Thyroid gland (tissue), 4 donors: ENCODE measurements around the gene C2CD2L. TPM values are rescaled to one million over a fixed set of nuclear protein-coding genes. Genes with fewer than 3 reads are reported as not detected.
A peak's percentile ranks its signal among the peaks of the same experiment; 100 is the strongest.

Experiments used
- DNase-seq, 2 donors: peaks; one replicate each; pipeline ENCODE4 v3.0.0-alpha.2; 2019
- H3K27ac ChIP-seq, 3 donors: fragments of 200-600 bp; sonication (generic); 1 replicate in 2 of 3; 2 replicates in 1 of 3; pipeline ENCODE4 v1.5.1; 2016 to 2019; ENCODE audit warnings: mild to moderate bottlenecking in 1 of 3, moderate library complexity in 1 of 3
- H3K27me3 ChIP-seq: fragments of 200-600 bp; sonication (generic); one replicate; pipeline ENCODE4 v1.5.1; 2019
- H3K36me3 ChIP-seq, 2 donors: fragments of 200-600 bp; sonication (generic); one replicate each; pipeline ENCODE4 v1.5.1; 2016 to 2019
- H3K4me1 ChIP-seq, 2 donors: fragments of 200-600 bp; sonication (generic); one replicate each; pipeline ENCODE4 v1.5.1; 2017 to 2019
- H3K4me3 ChIP-seq, 3 donors: fragments of 200-600 bp; sonication (generic); replicated peaks in 1 of 3; 1 replicate in 2 of 3; 2 replicates in 1 of 3; pipeline ENCODE4 v1.5.1; 2016; ENCODE audit warnings: mild to moderate bottlenecking in 1 of 3
- H3K9me3 ChIP-seq: fragments of 200-600 bp; sonication (generic); one replicate; pipeline ENCODE4 v1.5.1; 2017
- CTCF ChIP-seq, 6 experiments: fragments of 200-600 bp in 3 of 6; fragments of 450-650 bp in 3 of 6; sonication (generic) in 3 of 6; IDR thresholded peaks; one replicate each; pipeline ENCODE4 v1.5.1; 2016 to 2019; ENCODE audit warnings: antibody characterized with exemption in 6 of 6, mild to moderate bottlenecking in 2 of 6, inconsistent platforms in 1 of 6, moderate library complexity in 1 of 6
- POLR2A ChIP-seq, 2 donors: fragments of 450-650 bp; IDR thresholded peaks; one replicate each; pipeline ENCODE4 v1.6.1; 2017; ENCODE audit warnings: antibody characterized with exemption in 2 of 2, mild to moderate bottlenecking in 2 of 2, moderate library complexity in 1 of 2
- WGBS, 2 donors: methylation state at CpG; one replicate each; pipeline ENCODE4 v1.1.5; 2017; 5-methylcytosine and 5-hydroxymethylcytosine counted together
- intact Hi-C: fragments of 100-400 bp; cut with DNase I; formaldehyde crosslinking; loops from one replicate; pipeline ENCODE4 v1.15.1; 2023
- total RNA-seq, 4 donors: library from RNA; depleted of rRNA; stranded (reverse); fragments of >200 nt; gene quantifications; one replicate each; pipeline ENCODE4 v1.2.3, GENCODE V29; 2016

C2CD2L gene
- total RNA-seq, 4 donors from 2014 or later = 6.7 to 8.9 (median 7.9) TPM

- DNase-seq = peak in 1 of 2 donors; percentile 39
- TF ChIP-seq POLR2A (IDR thresholded peaks at IDR 0.05) (no peak), CTCF (IDR thresholded peaks at IDR 0.05) (no peak)
- intact Hi-C loops = no loop called here
- Histone ChIP-seq H3K4me3 (no peak overlapping the region), H3K27me3 (no peaks in the 10 kb centered on the region), H3K4me1 (peaks cover 20 to 48% of the 10 kb centered on the region in 2 donors), H3K9me3 (no peaks in the 10 kb centered on the region), H3K36me3 (no peaks in the 10 kb centered on the region), H3K27ac (no peak overlapping the region)
- WGBS, 2 donors = 32 to 75% methylated on average over 1 of the region's 1 CpG
Observed at GRCh38 chr11:119089319-119089718, 17.8 kb upstream of the C2CD2L start.

- intact Hi-C loops = no loop called here
- Histone ChIP-seq H3K4me3 (no peak overlapping the region), H3K4me1 (peaks cover 12 to 40% of the 10 kb centered on the region in 2 donors), H3K9me3 (no peaks in the 10 kb centered on the region), H3K27ac (no peak overlapping the region), H3K27me3 (no peaks in the 10 kb centered on the region), H3K36me3 (no peaks in the 10 kb centered on the region)
- WGBS, 2 donors = 85 to 86% methylated on average over 9 of the region's 9 CpGs
- no peak for TF ChIP-seq CTCF (IDR thresholded peaks at IDR 0.05)
- TF ChIP-seq POLR2A (IDR thresholded peaks at IDR 0.05) = no peak
- DNase-seq = no peak
Observed at GRCh38 chr11:119091178-119091577, 16.0 kb upstream of the C2CD2L start.

- no peaks in the 10 kb centered on the region for H3K9me3 ChIP-seq
- no peak overlapping the region for H3K4me3 ChIP-seq
- peaks cover 0 to 2% of the 10 kb centered on the region in 2 donors for H3K36me3 ChIP-seq
- 74 to 81% methylated on average over 12 to 13 of the region's 13 CpGs for WGBS, 2 donors
- peaks cover 12 to 39% of the 10 kb centered on the region in 2 donors for H3K4me1 ChIP-seq
- no peak overlapping the region for H3K27ac ChIP-seq
- DNase-seq = peak; percentile 30 to 66
- intact Hi-C loops = no loop called here
- H3K27me3 ChIP-seq = no peaks in the 10 kb centered on the region
- TF ChIP-seq POLR2A (IDR thresholded peaks at IDR 0.05) (no peak), CTCF (IDR thresholded peaks at IDR 0.05) (no peak)
Observed at GRCh38 chr11:119091966-119092879, 14.9 kb upstream of the C2CD2L start.

- TF ChIP-seq CTCF (IDR thresholded peaks at IDR 0.05) = no peak
- no peak for TF ChIP-seq POLR2A (IDR thresholded peaks at IDR 0.05)
- intact Hi-C loops = no loop called here
- H3K36me3 ChIP-seq = peaks cover 7 to 11% of the 10 kb centered on the region in 2 donors
- H3K9me3 ChIP-seq = no peaks in the 10 kb centered on the region
- H3K4me1 ChIP-seq = peaks cover 12 to 32% of the 10 kb centered on the region in 2 donors
- H3K27ac ChIP-seq = peak overlapping the region in 1 of 3 donors; percentile 91
- no peaks in the 10 kb centered on the region for H3K27me3 ChIP-seq
- peak; percentile 47 to 49 for DNase-seq
- WGBS, 2 donors = 57 to 60% methylated on average over 12 of the region's 12 CpGs
- peak overlapping the region in 2 of 3 donors; percentile 69 to 79 for H3K4me3 ChIP-seq
Observed at GRCh38 chr11:119092880-119093842, 14.0 kb upstream of the C2CD2L start.
